Small intestine (tissue), 7 donors: ENCODE measurements around the gene PRDM1. TPM values are rescaled to one million over a fixed set of nuclear protein-coding genes. Genes with fewer than 3 reads are reported as not detected.

Experiments used
- DNase-seq, 2 donors: peaks; one replicate each; pipeline versions ENCODE4 v3.0.0 to v3.0.0-alpha.2; 2013
- FAIRE-seq: peaks from 2 replicates; lab custom pipeline; 2012; peaks lifted over from hg19 to GRCh38; lab: Jason Lieb, UNC
- H3K27ac ChIP-seq, 3 donors: one replicate each; pipeline ENCODE4 v1.5.1; 2013; ENCODE audit warnings: low read length in 2 of 3, mild to moderate bottlenecking in 2 of 3, control low read depth in 1 of 3, inconsistent platforms in 1 of 3, low read depth in 1 of 3, moderate library complexity in 1 of 3
- H3K27me3 ChIP-seq, 3 donors: one replicate each; pipeline ENCODE4 v1.6.1; 2013; ENCODE audit warnings: low read length in 3 of 3, inconsistent platforms in 1 of 3; ENCODE audit not compliant: control insufficient read depth in 3 of 3, insufficient read depth in 3 of 3
- H3K36me3 ChIP-seq, 3 donors: one replicate each; pipeline ENCODE4 v1.6.1; 2013; ENCODE audit warnings: low read length in 3 of 3, inconsistent platforms in 1 of 3, low read depth in 1 of 3, mild to moderate bottlenecking in 1 of 3, moderate library complexity in 1 of 3; ENCODE audit not compliant: control insufficient read depth in 3 of 3, insufficient read depth in 2 of 3
- H3K4me1 ChIP-seq, 3 donors: one replicate each; pipeline ENCODE4 v1.6.1; 2013; ENCODE audit warnings: low read length in 2 of 3, inconsistent platforms in 1 of 3, low read depth in 1 of 3, mild to moderate bottlenecking in 1 of 3, moderate library complexity in 1 of 3; ENCODE audit not compliant: control insufficient read depth in 3 of 3, insufficient read depth in 2 of 3
- H3K4me3 ChIP-seq, 3 donors: one replicate each; pipeline ENCODE4 v1.5.1; 2013; ENCODE audit warnings: low read length in 3 of 3, control low read depth in 1 of 3, inconsistent platforms in 1 of 3, low read depth in 1 of 3, mild to moderate bottlenecking in 1 of 3, moderate library complexity in 1 of 3
- H3K9me3 ChIP-seq, 2 donors: one replicate each; pipeline ENCODE4 v1.6.1; 2013; ENCODE audit warnings: low read depth in 1 of 2, low read length in 1 of 2; ENCODE audit not compliant: control insufficient read depth in 2 of 2, insufficient read depth in 1 of 2
- WGBS, 3 donors: extraction: QIAGEN DNeasy Blood & Tissue Kit; methylation state at CpG; one replicate each; pipeline ENCODE4 v1.1.7; 2013; 5-methylcytosine and 5-hydroxymethylcytosine counted together
- polyA plus RNA-seq, 4 donors: library from polyadenylated mRNA; stranded (reverse) in 3 of 4; unstranded in 1 of 4; fragments of 200-250 nt in 3 of 4; fragments of 120-200 nt in 1 of 4; gene quantifications; one replicate each; pipeline versions ENCODE4 v1.2.1 to v1.2.3, GENCODE V29; 2013
- donor health status: healthy with polysubstance abuse.
- donor health status: control.
- donor health status: control.
- donor health status: Bipolar disorder and iron deficiency.
- donor health status: healthy.

PRDM1 gene
- polyA plus RNA-seq, 4 donors = 0.67 to 78.6 (median 2.8) TPM

- Histone ChIP-seq H3K4me3 (no peak overlapping the region), H3K27me3 (no peaks in the 10 kb centered on the region), H3K36me3 (peaks cover 0 to 34% (median 0%) of the 10 kb centered on the region in 3 donors), H3K27ac (no peak overlapping the region), H3K4me1 (peaks cover 0 to 8% (median 1%) of the 10 kb centered on the region in 3 donors), H3K9me3 (no peaks in the 10 kb centered on the region)
- DNase-seq (no peak), FAIRE-seq (no peak)
- WGBS, 3 donors = 78 to 95% (median 78%) methylated on average over 3 of the region's 3 CpGs
Observed at GRCh38 chr6:106074146-106074545, 12.0 kb upstream of the PRDM1 start.

GRCh38 chr6:106076139-106076538 is 10.0 kb upstream of the PRDM1 start:
- WGBS, 3 donors = 91 to 96% (median 93%) methylated on average over 3 of the region's 3 CpGs
- Histone ChIP-seq H3K9me3 (no peaks in the 10 kb centered on the region), H3K27me3 (no peaks in the 10 kb centered on the region), H3K4me3 (no peak overlapping the region), H3K27ac (no peak overlapping the region), H3K36me3 (peaks cover 0 to 45% (median 0%) of the 10 kb centered on the region in 3 donors), H3K4me1 (no peaks in the 10 kb centered on the region)
- DNase-seq = no peak
- no peak for FAIRE-seq

- WGBS, 3 donors = 87 to 96% (median 93%) methylated on average over 3 of the region's 3 CpGs
- DNase-seq = no peak
- Histone ChIP-seq H3K36me3 (peaks cover 0 to 47% (median 0%) of the 10 kb centered on the region in 3 donors), H3K4me3 (no peak overlapping the region), H3K9me3 (no peaks in the 10 kb centered on the region), H3K4me1 (no peaks in the 10 kb centered on the region), H3K27ac (no peak overlapping the region), H3K27me3 (no peaks in the 10 kb centered on the region)
- FAIRE-seq = no peak
Observed at GRCh38 chr6:106077170-106077569, 9.0 kb upstream of the PRDM1 start.

GRCh38 chr6:106077881-106078280 is 8.3 kb upstream of the PRDM1 start:
- no peak for FAIRE-seq
- no peak overlapping the region for H3K27ac ChIP-seq

GRCh38 chr6:106079961-106080762 is 6.0 kb upstream of the PRDM1 start:
- DNase-seq (no peak), FAIRE-seq (no peak)
- peaks cover 0 to 37% (median 0%) of the 10 kb centered on the region in 3 donors for H3K36me3 ChIP-seq

More at GRCh38 chr6:106077881-106078280, 8.3 kb upstream of the PRDM1 start:
- Histone ChIP-seq H3K4me1 (no peaks in the 10 kb centered on the region), H3K9me3 (no peaks in the 10 kb centered on the region), H3K27me3 (no peaks in the 10 kb centered on the region), H3K36me3 (peaks cover 0 to 43% (median 0%) of the 10 kb centered on the region in 3 donors), H3K4me3 (no peak overlapping the region)
- 65 to 70% (median 65%) methylated on average over 5 of the region's 5 CpGs for WGBS, 3 donors
- no peak for DNase-seq

GRCh38 chr6:106080763-106081095 is 5.4 kb upstream of the PRDM1 start:
- DNase-seq (no peak), FAIRE-seq (no peak)
- WGBS, 3 donors = 70 to 89% (median 81%) methylated on average over 3 of the region's 3 CpGs
- Histone ChIP-seq H3K4me1 (peaks cover 0 to 21% (median 2%) of the 10 kb centered on the region in 3 donors), H3K9me3 (no peaks in the 10 kb centered on the region), H3K27me3 (no peaks in the 10 kb centered on the region), H3K4me3 (no peak overlapping the region), H3K36me3 (peaks cover 0 to 37% (median 0%) of the 10 kb centered on the region in 3 donors), H3K27ac (no peak overlapping the region)

More at GRCh38 chr6:106079961-106080762, 6.0 kb upstream of the PRDM1 start:
- H3K4me1 ChIP-seq = peaks cover 0 to 16% (median 2%) of the 10 kb centered on the region in 3 donors
- no peaks in the 10 kb centered on the region for H3K9me3 ChIP-seq
- H3K27ac ChIP-seq = no peak overlapping the region
- WGBS, 3 donors = 77 to 91% (median 83%) methylated on average over 8 of the region's 8 CpGs
- no peaks in the 10 kb centered on the region for H3K27me3 ChIP-seq
- no peak overlapping the region for H3K4me3 ChIP-seq

- Histone ChIP-seq H3K9me3 (no peaks in the 10 kb centered on the region), H3K27ac (no peak overlapping the region), H3K36me3 (peaks cover 0 to 33% (median 0%) of the 10 kb centered on the region in 3 donors), H3K4me3 (no peak overlapping the region), H3K27me3 (no peaks in the 10 kb centered on the region), H3K4me1 (peaks cover 0 to 22% (median 2%) of the 10 kb centered on the region in 3 donors)
- 75 to 88% (median 87%) methylated on average over 4 of the region's 4 CpGs for WGBS, 3 donors
- FAIRE-seq (no peak), DNase-seq (no peak)
Observed at GRCh38 chr6:106081715-106082114, 4.4 kb upstream of the PRDM1 start.

GRCh38 chr6:106082735-106083398 is 3.3 kb upstream of the PRDM1 start:
- H3K9me3 ChIP-seq = no peaks in the 10 kb centered on the region
- no peak for DNase-seq
- peaks cover 0 to 29% (median 0%) of the 10 kb centered on the region in 3 donors for H3K36me3 ChIP-seq
- H3K4me3 ChIP-seq = no peak overlapping the region
- peaks cover 0 to 22% (median 2%) of the 10 kb centered on the region in 3 donors for H3K4me1 ChIP-seq
- H3K27me3 ChIP-seq = no peaks in the 10 kb centered on the region
- FAIRE-seq = no peak
- H3K27ac ChIP-seq = peak overlapping the region in 1 of 3 donors; percentile 47
- WGBS, 3 donors = 76 to 91% (median 84%) methylated on average over 6 of the region's 6 CpGs
